K562 (cell line): ENCODE measurements around the gene FZD10. TPM values are rescaled to one million over a fixed set of nuclear protein-coding genes. Genes with fewer than 3 reads are reported as not detected.

ENCODE experiments used
- ATAC-seq: fragments of 200-7000 bp; cut with Tn5 transposase; 3 replicates; pipeline ENCODE4 v1.9.1; 2020; ENCODE audit warnings: moderate library complexity
- BruUV-seq: library from RNA; stranded (reverse); fragments of 400-500 nt; replicated peaks from 2 replicates; lab custom pipeline; 2021; lab: Mats Ljungman, UMichigan
- CTCF ChIA-PET: fragments of 300-600 bp; formaldehyde crosslinking; extraction: SDS; loops from one replicate; lab custom pipeline; 2021; ENCODE audit warnings: low intra/inter-chr PET ratio; lab: Yijun Ruan, JAX
- POLR2A ChIA-PET: fragments of 300-600, 350-650 bp; sonication (Branson Sonifier 250); formaldehyde crosslinking; extraction: SDS; loops from one replicate; lab custom pipeline; 2021; ENCODE audit warnings: antibody characterized with exemption, inconsistent platforms; lab: Yijun Ruan, JAX
- DNase-seq, 4 experiments: peaks; one replicate each; pipeline versions ENCODE4 v3.0.0 to v3.0.0-alpha.2; 2011 to 2018; ENCODE audit warnings: low spot score in 3 of 4, mixed read lengths in 3 of 4; ENCODE audit errors: extremely low read depth in 1 of 4
- FAIRE-seq: peaks from 2 replicates; lab custom pipeline; 2011; peaks lifted over from hg19 to GRCh38; lab: Jason Lieb, UNC
- H2AFZ ChIP-seq: 2 replicates; pipeline ENCODE4 v1.6.0; 2011; ENCODE audit warnings: low read depth, low read length, control low read depth, inconsistent platforms
- H3K27ac ChIP-seq: fragments of 200-600 bp; 3 replicates; pipeline ENCODE4 v1.8.0; 2011; ENCODE audit warnings: low read depth, mild to moderate bottlenecking, control low read depth, inconsistent platforms, low read length, moderate library complexity, mixed read lengths; ENCODE audit errors: extremely low read depth
- H3K27me3 ChIP-seq, 2 experiments: fragments of 300-600 bp in 1 of 2; 2 replicates in 1 of 2; 3 replicates in 1 of 2; pipeline versions ENCODE4 v1.6.0 to v1.8.0; 2011; ENCODE audit warnings: inconsistent platforms in 2 of 2, low read length in 2 of 2, mild to moderate bottlenecking in 1 of 2, mixed read lengths in 1 of 2, moderate library complexity in 1 of 2; ENCODE audit not compliant: control insufficient read depth in 2 of 2, insufficient read depth in 2 of 2
- H3K36me3 ChIP-seq: fragments of 300-600 bp; 3 replicates; pipeline ENCODE4 v1.8.0; 2011; ENCODE audit warnings: mild to moderate bottlenecking, low read length, inconsistent platforms; ENCODE audit not compliant: control insufficient read depth, insufficient read depth
- H3K4me1 ChIP-seq, 2 experiments: fragments of 200-600 bp in 1 of 2; replicated peaks in 1 of 2; 2 replicates in 1 of 2; 3 replicates in 1 of 2; pipeline versions ENCODE4 v1.5.1 to v1.8.0; 2011; ENCODE audit warnings: inconsistent platforms in 2 of 2, low read length in 2 of 2, mild to moderate bottlenecking in 1 of 2, mixed read lengths in 1 of 2, moderate library complexity in 1 of 2; ENCODE audit not compliant: control insufficient read depth in 2 of 2, insufficient read depth in 2 of 2
- H3K4me2 ChIP-seq: 2 replicates; pipeline ENCODE4 v1.6.1; 2011; ENCODE audit warnings: low read length, control low read depth, inconsistent platforms, mixed read lengths; ENCODE audit not compliant: insufficient read depth
- H3K4me3 ChIP-seq: fragments of 200-600 bp; sonication (generic), shearing (Covaris generic); 2 replicates; pipeline ENCODE4 v1.5.1; 2016; ENCODE audit warnings: control low read depth, inconsistent platforms
- H3K79me2 ChIP-seq: fragments of 200-600 bp; 3 replicates; pipeline ENCODE4 v1.8.0; 2011; ENCODE audit warnings: low read length, inconsistent platforms; ENCODE audit not compliant: control insufficient read depth, insufficient read depth
- H3K9ac ChIP-seq, 2 experiments: 2 replicates each; pipeline versions ENCODE4 v1.6.0 to v1.6.1; 2011; ENCODE audit warnings: low read depth in 2 of 2, low read length in 2 of 2, control low read depth in 1 of 2, inconsistent platforms in 1 of 2, mild to moderate bottlenecking in 1 of 2, mixed read lengths in 1 of 2; ENCODE audit not compliant: insufficient read depth in 1 of 2
- H3K9me1 ChIP-seq: one replicate; pipeline ENCODE4 v1.6.0; 2011; ENCODE audit warnings: inconsistent platforms, mild to moderate bottlenecking, low read length, moderate library complexity; ENCODE audit not compliant: control insufficient read depth, insufficient read depth
- H3K9me3 ChIP-seq: replicated peaks from 2 replicates; pipeline ENCODE4 v1.5.1; 2011; ENCODE audit warnings: low read depth, low read length, inconsistent platforms; ENCODE audit not compliant: control insufficient read depth, insufficient read depth
- H4K20me1 ChIP-seq: replicated peaks from 2 replicates; pipeline ENCODE4 v1.6.1; 2011; ENCODE audit warnings: low read length, inconsistent platforms, mixed read lengths; ENCODE audit not compliant: control insufficient read depth, insufficient read depth
- BRD4 ChIP-seq: fragments of 200-600 bp; sonication (generic); IDR thresholded peaks from 2 replicates; pipeline ENCODE4 v1.6.1; 2017; ENCODE audit warnings: inconsistent platforms
- E2F6 ChIP-seq, 2 experiments: IDR thresholded peaks; 2 replicates each; pipeline ENCODE4 v1.6.1; 2011; ENCODE audit warnings: borderline replicate concordance in 1 of 2, control low read depth in 1 of 2, low read depth in 1 of 2, low read length in 1 of 2, mild to moderate bottlenecking in 1 of 2, mixed read lengths in 1 of 2, moderate library complexity in 1 of 2; ENCODE audit not compliant: insufficient read depth in 1 of 2, insufficient read length in 1 of 2, poor library complexity in 1 of 2, severe bottlenecking in 1 of 2; ENCODE audit errors: extremely low read depth in 1 of 2
- ETV6 ChIP-seq, 3 experiments: fragments of 150-350 bp in 1 of 3; sonication (generic) in 1 of 3; formaldehyde crosslinking in 1 of 3; IDR thresholded peaks; 2 replicates each; pipeline versions ENCODE4 v1.6.1 to v1.8.0; 2014 to 2022; ENCODE audit warnings: borderline replicate concordance in 2 of 3, low read depth in 2 of 3, antibody characterized with exemption in 1 of 3, low read length in 1 of 3, mild to moderate bottlenecking in 1 of 3, missing genetic modification reagents in 1 of 3
- IFI16 ChIP-seq: fragments of 250-450 bp; sonication (Bioruptor Pico); IDR thresholded peaks from 2 replicates; pipeline ENCODE4 v2.1.2; 2022; ENCODE audit warnings: mild to moderate bottlenecking, inconsistent platforms
- SMAD1 ChIP-seq: fragments of 150-350 bp; IDR thresholded peaks from 2 replicates; pipeline ENCODE4 v1.6.1; 2014; ENCODE audit warnings: low read length, low read depth; ENCODE audit not compliant: partially characterized antibody
- TAF15 ChIP-seq: fragments of 200-400 bp; formaldehyde crosslinking; IDR thresholded peaks from 2 replicates; pipeline ENCODE4 v1.6.1; 2017; ENCODE audit warnings: mild to moderate bottlenecking, low read depth, low read length, moderate library complexity
- TAL1 ChIP-seq: fragments of 450-650 bp; IDR thresholded peaks from 2 replicates; pipeline ENCODE4 v1.6.1; 2016; ENCODE audit warnings: mild to moderate bottlenecking
- TARDBP ChIP-seq: fragments of 450-650 bp; IDR thresholded peaks from 2 replicates; pipeline ENCODE4 v1.6.1; 2016
- TCF15 ChIP-seq: fragments of 250-450 bp; sonication (Bioruptor Pico); IDR thresholded peaks from 2 replicates; pipeline ENCODE4 v1.8.0; 2022; ENCODE audit warnings: moderate library complexity, mild to moderate bottlenecking, inconsistent platforms
- THRAP3 ChIP-seq: fragments of 450-650 bp; IDR thresholded peaks from 2 replicates; pipeline ENCODE4 v1.6.1; 2016; ENCODE audit warnings: mild to moderate bottlenecking, inconsistent platforms, borderline replicate concordance
- WHSC1 ChIP-seq: IDR thresholded peaks from one replicate; pipeline ENCODE4 v1.6.1; 2012; ENCODE audit warnings: low read length, control low read depth, inconsistent platforms
- ZC3H8 ChIP-seq: fragments of 450-650 bp; IDR thresholded peaks from 2 replicates; pipeline ENCODE4 v1.6.1; 2017
- WGBS: fragments of 100-300 bp; shearing (Covaris generic); methylation state at CpG from one replicate; pipeline ENCODE4 v1.1.6; 2016; ENCODE audit warnings: low coverage, mixed read lengths; ENCODE audit not compliant: insufficient coverage; ENCODE audit errors: missing lambda C conversion rate; 5-methylcytosine and 5-hydroxymethylcytosine counted together
- in situ Hi-C: fragments of 300-500 bp; cut with MboI; formaldehyde crosslinking; loops from 4 replicates; pipeline ENCODE4 v1.15.0; 2018; ENCODE audit warnings: inconsistent platforms, mixed read lengths
- intact Hi-C: fragments of 100-400 bp; cut with micrococcal nuclease; formaldehyde crosslinking; loops from 2 replicates; pipeline ENCODE4 v1.14.2; 2022
- polyA plus RNA-seq, 8 experiments: library from polyadenylated mRNA; depleted of rRNA in 4 of 8; stranded (reverse) in 5 of 8; unstranded in 3 of 8; fragments of >200 nt; fragmentation: Nextera tagmentation in 2 of 8; fragmentation: Illumina TruSeq in 1 of 8; extraction: Ambion mirVana in 2 of 8; extraction: Trizol in 1 of 8; gene quantifications; 2 replicates each; pipeline versions ENCODE4 v1.2.1 to v1.2.3, GENCODE V29; 2011 to 2014; ENCODE audit warnings: inconsistent platforms in 1 of 8, missing spikeins in 1 of 8
- total RNA-seq, 7 experiments: library from RNA; depleted of rRNA in 6 of 7; stranded (reverse); fragments of >200 nt in 6 of 7; fragmentation: Illumina TruSeq in 2 of 7; extraction: Trizol in 2 of 7; gene quantifications; 2 replicates each; pipeline versions ENCODE4 v1.2.1 to v1.2.3, GENCODE V29; 2011 to 2021; ENCODE audit warnings: low replicate concordance in 1 of 7

FZD10 gene
- total and polyA plus RNA-seq, 9 of the 15 experiments (the other 6 are each of a cell fraction or from before 2014, with no cell fraction given), result not detected

DNA sequence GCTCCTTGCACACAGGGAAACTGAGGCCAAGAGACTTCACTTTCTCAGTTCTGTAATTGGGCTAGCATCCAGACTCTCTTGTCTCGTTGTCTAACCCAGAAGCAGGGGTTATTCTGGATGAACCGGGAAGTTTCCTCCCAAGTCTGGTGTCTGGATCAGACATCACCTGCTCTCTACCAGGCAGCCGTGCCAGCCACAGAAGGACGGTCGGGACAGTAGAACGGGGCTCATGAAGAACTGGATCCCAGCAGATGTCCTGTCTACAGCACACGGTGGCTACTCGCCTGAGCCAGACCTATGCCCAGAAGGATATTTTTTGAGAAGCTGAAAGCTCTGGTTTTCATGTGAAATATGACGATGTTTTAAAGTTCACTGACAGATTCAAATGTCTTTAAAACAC lies 19.1 kb upstream of the FZD10 start:
- POLR2A ChIA-PET, result interaction anchor here (0.6 to 1.0 kb wide), 2 partner anchors 27 to 734 kb away, joined by 3 to 4 read pairs; no protein-coding TSS in a partner anchor

GRCh38 chr12:130144256-130144655 lies 18.0 kb upstream of the FZD10 start:
- under 1% methylated on average over 10 of the region's 10 CpGs for WGBS
- Histone ChIP-seq H3K4me3 (no peak overlapping the region), H3K9ac (no peak overlapping the region), H3K4me2 (no peak overlapping the region), H3K79me2 (no peaks in the 10 kb centered on the region), H2AFZ (no peak overlapping the region), H3K27me3 (peaks cover 9 to 54% of the 10 kb centered on the region in 2 experiments), H3K9me1 (no peaks in the 10 kb centered on the region), H3K36me3 (no peaks in the 10 kb centered on the region), H3K4me1 (no peaks in the 10 kb centered on the region), H3K9me3 (no peaks in the 10 kb centered on the region), H4K20me1 (peaks cover 6% of the 10 kb centered on the region; the same call in 1 of the 2 replicates), H3K27ac (no peak overlapping the region)
- FAIRE-seq, result no peak
- BruUV-seq, result no TSS peak
- no peak for ATAC-seq
- intact Hi-C loops, result no loop called here
- ChIA-PET POLR2A (interaction anchor here (0.5 kb wide), 1 partner anchor 1089 kb away, joined by 3 read pairs; no protein-coding TSS in a partner anchor), CTCF (no interaction called here)
- in situ Hi-C loops, result no loop called here
- no peak for DNase-seq
- no peak for TF ChIP-seq ZC3H8
- no peak for TF ChIP-seq E2F6 (IDR thresholded peaks at IDR 0.05; ENCODE audit: borderline replicate concordance in 1 of 2, extremely low read depth in 1 of 2, insufficient read depth in 1 of 2, insufficient read length in 1 of 2, low read depth in 1 of 2, low read length in 1 of 2, poor library complexity in 1 of 2, severe bottlenecking in 1 of 2)
- no peak for TF ChIP-seq TAL1
- TF ChIP-seq THRAP3, result no peak
- TF ChIP-seq ETV6 (IDR thresholded peaks at IDR 0.05; ENCODE audit: borderline replicate concordance in 1 of 2, low read depth in 2 of 2, low read length in 1 of 2), result no peak
- TF ChIP-seq ETV6 (CRISPR knock-in tag; IDR thresholded peaks at IDR 0.05; ENCODE audit: borderline replicate concordance), result no peak

More for the DNA sequence above, 19.1 kb upstream of the FZD10 start:
- intact Hi-C loops, result no loop called here
- TF ChIP-seq TAF15, result no peak
- no peak for TF ChIP-seq TCF15 (CRISPR knock-in tag)
- TF ChIP-seq SMAD1, result no peak
- no peak for TF ChIP-seq TARDBP
- TF ChIP-seq WHSC1, result no peak
- TF ChIP-seq BRD4, result no peak
- TF ChIP-seq IFI16 (CRISPR knock-in tag), result no peak
- Histone ChIP-seq H3K4me3 (no peak overlapping the region), H4K20me1 (peaks cover 6% of the 10 kb centered on the region; the same call in 1 of the 2 replicates), H3K9me3 (no peaks in the 10 kb centered on the region), H2AFZ (no peak overlapping the region), H3K9me1 (no peaks in the 10 kb centered on the region), H3K27ac (no peak overlapping the region), H3K79me2 (no peaks in the 10 kb centered on the region), H3K27me3 (peaks cover 11 to 63% of the 10 kb centered on the region in 2 experiments), H3K4me2 (no peak overlapping the region), H3K4me1 (no peaks in the 10 kb centered on the region), H3K9ac (no peak overlapping the region), H3K36me3 (no peaks in the 10 kb centered on the region)
- CTCF ChIA-PET, result no interaction called here
- no peak for DNase-seq
- no peak for ATAC-seq
- 2% methylated on average over 9 of the region's 9 CpGs for WGBS
- no peak for FAIRE-seq
- in situ Hi-C loops, result no loop called here
- BruUV-seq, result no TSS peak
